WTC11 (cell line): Measurements from ENCODE around the gene FADD. TPM values are rescaled to one million over a fixed set of nuclear protein-coding genes. Genes with fewer than 3 reads are reported as not detected.

ENCODE experiments used
- ATAC-seq: fragments of 200-7000 bp; cut with Tn5 transposase; 2 replicates; pipeline ENCODE4 v1.10.0; 2021; ENCODE audit warnings: mild to moderate bottlenecking, moderate library complexity
- CTCF ChIA-PET: fragments of 300-600 bp; sonication (Branson Sonifier 250); formaldehyde crosslinking; loops from one replicate; lab custom pipeline; 2021; ENCODE audit warnings: antibody characterized with exemption; lab: Charles Lee
- POLR2A ChIA-PET: fragments of 350-600 bp; sonication (Branson Sonifier 250); formaldehyde crosslinking; loops from one replicate; lab custom pipeline; 2021; ENCODE audit warnings: antibody characterized with exemption; lab: Charles Lee
- DNase-seq: peaks from one replicate; pipeline ENCODE4 v3.0.0; 2021; ENCODE audit warnings: low spot score
- H3K27ac Mint-ChIP-seq: 2 replicates; pipeline ENCODE4 v1.8.0; 2021; ENCODE audit warnings: mixed read lengths
- H3K27me3 Mint-ChIP-seq: 2 replicates; pipeline ENCODE4 v1.8.0; 2021; ENCODE audit warnings: low read depth, mild to moderate bottlenecking, moderate library complexity, mixed read lengths
- H3K36me3 Mint-ChIP-seq: 2 replicates; pipeline ENCODE4 v1.8.0; 2021; ENCODE audit warnings: mixed read lengths
- H3K4me1 Mint-ChIP-seq: 2 replicates; pipeline ENCODE4 v1.8.0; 2022; ENCODE audit warnings: mixed read lengths
- H3K4me3 Mint-ChIP-seq: 2 replicates; pipeline ENCODE4 v1.8.0; 2021; ENCODE audit warnings: mild to moderate bottlenecking, moderate library complexity, mixed read lengths
- H3K9me3 Mint-ChIP-seq: 2 replicates; pipeline ENCODE4 v1.8.0; 2021; ENCODE audit warnings: mixed read lengths
- ARID4B ChIP-seq: sonication (generic); formaldehyde crosslinking; IDR thresholded peaks from 2 replicates; pipeline ENCODE4 v1.8.0; 2023; ENCODE audit warnings: missing genetic modification reagents, mild to moderate bottlenecking, borderline replicate concordance
- CBFB ChIP-seq: sonication (generic); formaldehyde crosslinking; IDR thresholded peaks from 2 replicates; pipeline ENCODE4 v1.8.1; 2022; ENCODE audit warnings: mild to moderate bottlenecking, low read depth, missing genetic modification reagents
- CDX4 ChIP-seq: fragments of 250-450 bp; sonication (Bioruptor Pico); IDR thresholded peaks from 2 replicates; pipeline ENCODE4 v1.9.0; 2021; ENCODE audit warnings: moderate library complexity, mild to moderate bottlenecking, inconsistent platforms, borderline replicate concordance
- ELF4 ChIP-seq: sonication (generic); formaldehyde crosslinking; IDR thresholded peaks from 2 replicates; pipeline ENCODE4 v1.8.1; 2022; ENCODE audit warnings: low read depth, mild to moderate bottlenecking, moderate library complexity, missing genetic modification reagents
- EMX1 ChIP-seq: fragments of 250-450 bp; sonication (Bioruptor Pico); IDR thresholded peaks from 2 replicates; pipeline ENCODE4 v1.8.0; 2021; ENCODE audit warnings: mild to moderate bottlenecking
- GABPB1 ChIP-seq: sonication (generic); formaldehyde crosslinking; IDR thresholded peaks from 2 replicates; pipeline ENCODE4 v1.8.1; 2023; ENCODE audit warnings: mild to moderate bottlenecking, missing genetic modification reagents
- GRHL2 ChIP-seq: fragments of 250-450 bp; sonication (Bioruptor Pico); IDR thresholded peaks from 2 replicates; pipeline ENCODE4 v1.8.0; 2022; ENCODE audit warnings: mild to moderate bottlenecking, moderate library complexity; ENCODE audit not compliant: insufficient replicate concordance, severe bottlenecking
- MYBL2 ChIP-seq: sonication (generic); formaldehyde crosslinking; IDR thresholded peaks from 2 replicates; pipeline ENCODE4 v1.8.1; 2023; ENCODE audit warnings: mild to moderate bottlenecking, moderate library complexity, missing genetic modification reagents
- NR2C2 ChIP-seq: sonication (generic); formaldehyde crosslinking; IDR thresholded peaks from 2 replicates; pipeline ENCODE4 v1.8.0; 2022; ENCODE audit warnings: mild to moderate bottlenecking, missing genetic modification reagents
- RORB ChIP-seq: fragments of 250-450 bp; sonication (Bioruptor Pico); IDR thresholded peaks from 2 replicates; pipeline ENCODE4 v1.9.0; 2021; ENCODE audit warnings: mild to moderate bottlenecking
- SMAD4 ChIP-seq: sonication (generic); formaldehyde crosslinking; IDR thresholded peaks from 2 replicates; pipeline ENCODE4 v1.8.0; 2022; ENCODE audit warnings: mild to moderate bottlenecking, missing genetic modification reagents
- ZMAT4 ChIP-seq: fragments of 250-450 bp; sonication (Bioruptor Pico); IDR thresholded peaks from 2 replicates; pipeline ENCODE4 v1.9.0; 2021; ENCODE audit warnings: mild to moderate bottlenecking
- ZNF121 ChIP-seq: sonication (generic); formaldehyde crosslinking; IDR thresholded peaks from 2 replicates; pipeline ENCODE4 v1.8.0; 2023; ENCODE audit warnings: missing genetic modification reagents
- ZNF423 ChIP-seq: fragments of 250-450 bp; sonication (Bioruptor Pico); IDR thresholded peaks from 2 replicates; pipeline ENCODE4 v2.1.2; 2022; ENCODE audit warnings: mild to moderate bottlenecking, moderate library complexity
- ZNF512 ChIP-seq: sonication (generic); formaldehyde crosslinking; IDR thresholded peaks from 2 replicates; pipeline ENCODE4 v1.8.1; 2022; ENCODE audit warnings: missing genetic modification reagents, borderline replicate concordance
- ZNF532 ChIP-seq: fragments of 250-450 bp; sonication (Bioruptor Pico); IDR thresholded peaks from 2 replicates; pipeline ENCODE4 v1.9.0; 2021; ENCODE audit warnings: mild to moderate bottlenecking, borderline replicate concordance
- total RNA-seq: library from RNA; stranded (reverse); gene quantifications from 3 replicates; pipeline ENCODE4 v1.2.3, GENCODE V29; 2021
- TF ChIP-seq, protein P1 (sequence below): sonication (generic); formaldehyde crosslinking; IDR thresholded peaks from 2 replicates; pipeline ENCODE4 v1.8.0; 2022; ENCODE audit warnings: mild to moderate bottlenecking, missing genetic modification reagents
- TF ChIP-seq, protein P2 (sequence below): sonication (generic); formaldehyde crosslinking; IDR thresholded peaks from 2 replicates; pipeline ENCODE4 v1.8.0; 2022; ENCODE audit warnings: mild to moderate bottlenecking, missing genetic modification reagents

The FADD gene
- total RNA-seq, 1 experiment from 2014 or later = 49.0 TPM

- TF ChIP-seq ZNF532 = no peak
- TF ChIP-seq CBFB = no peak
- TF ChIP-seq, protein P1, sequence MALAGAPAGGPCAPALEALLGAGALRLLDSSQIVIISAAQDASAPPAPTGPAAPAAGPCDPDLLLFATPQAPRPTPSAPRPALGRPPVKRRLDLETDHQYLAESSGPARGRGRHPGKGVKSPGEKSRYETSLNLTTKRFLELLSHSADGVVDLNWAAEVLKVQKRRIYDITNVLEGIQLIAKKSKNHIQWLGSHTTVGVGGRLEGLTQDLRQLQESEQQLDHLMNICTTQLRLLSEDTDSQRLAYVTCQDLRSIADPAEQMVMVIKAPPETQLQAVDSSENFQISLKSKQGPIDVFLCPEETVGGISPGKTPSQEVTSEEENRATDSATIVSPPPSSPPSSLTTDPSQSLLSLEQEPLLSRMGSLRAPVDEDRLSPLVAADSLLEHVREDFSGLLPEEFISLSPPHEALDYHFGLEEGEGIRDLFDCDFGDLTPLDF (CRISPR knock-in tag) = no peak
- TF ChIP-seq GABPB1 (CRISPR knock-in tag) = no peak
- TF ChIP-seq ELF4 (CRISPR knock-in tag) = no peak
- no peak for TF ChIP-seq EMX1
- no peak for TF ChIP-seq ZNF121 (CRISPR knock-in tag)
- TF ChIP-seq, protein P2, sequence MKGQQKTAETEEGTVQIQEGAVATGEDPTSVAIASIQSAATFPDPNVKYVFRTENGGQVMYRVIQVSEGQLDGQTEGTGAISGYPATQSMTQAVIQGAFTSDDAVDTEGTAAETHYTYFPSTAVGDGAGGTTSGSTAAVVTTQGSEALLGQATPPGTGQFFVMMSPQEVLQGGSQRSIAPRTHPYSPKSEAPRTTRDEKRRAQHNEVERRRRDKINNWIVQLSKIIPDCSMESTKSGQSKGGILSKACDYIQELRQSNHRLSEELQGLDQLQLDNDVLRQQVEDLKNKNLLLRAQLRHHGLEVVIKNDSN (CRISPR knock-in tag) = no peak
- no peak for TF ChIP-seq SMAD4 (CRISPR knock-in tag)
- no peak for TF ChIP-seq ZNF423 (CRISPR knock-in tag)
- no peak for TF ChIP-seq GRHL2 (CRISPR knock-in tag)
- TF ChIP-seq, all 79 proteins: peak for 0
These were observed 22.2 kb upstream of the FADD start (continued) for GRCh38 chr11:70180906-70181305.

DNA sequence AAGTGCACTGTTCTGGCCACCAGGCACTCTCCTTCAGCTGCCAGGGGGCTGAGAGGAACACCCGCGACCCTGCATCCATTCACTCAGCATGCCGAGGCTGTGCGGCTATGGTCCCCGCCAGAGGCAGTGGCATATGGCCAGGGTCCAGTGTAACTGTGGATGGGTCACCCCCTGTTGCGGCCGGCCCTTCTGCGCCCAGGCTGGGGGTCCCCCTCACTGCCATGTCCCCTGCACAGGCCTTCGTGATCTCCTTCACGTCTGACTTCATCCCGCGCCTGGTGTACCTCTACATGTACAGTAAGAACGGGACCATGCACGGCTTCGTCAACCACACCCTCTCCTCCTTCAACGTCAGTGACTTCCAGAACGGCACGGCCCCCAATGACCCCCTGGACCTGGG is 20.8 kb upstream of the FADD start:
- H3K9me3 Mint-ChIP-seq = no peaks in the 10 kb centered on the region
- no peak overlapping the region for H3K27ac Mint-ChIP-seq
- no peaks in the 10 kb centered on the region for H3K27me3 Mint-ChIP-seq
- TF ChIP-seq CBFB = no peak
- no peak for TF ChIP-seq NR2C2 (CRISPR knock-in tag)
- TF ChIP-seq GRHL2 (CRISPR knock-in tag) = no peak
- TF ChIP-seq ARID4B (CRISPR knock-in tag) = no peak
- TF ChIP-seq RORB = no peak
- no peak for TF ChIP-seq ZMAT4 (CRISPR knock-in tag)
- TF ChIP-seq ZNF512 (CRISPR knock-in tag) = no peak
- no peak for TF ChIP-seq CDX4 (CRISPR knock-in tag)
- no peak for TF ChIP-seq MYBL2 (CRISPR knock-in tag)
- ChIA-PET POLR2A (no interaction called here), CTCF (interaction anchor here (1.0 kb wide), 1 partner anchor 267 kb away, joined by 3 read pairs; no protein-coding TSS in a partner anchor)
- ATAC-seq (no peak), DNase-seq (no peak)
- H3K4me3 Mint-ChIP-seq = no peak overlapping the region
- no peaks in the 10 kb centered on the region for H3K4me1 Mint-ChIP-seq
- no peaks in the 10 kb centered on the region for H3K36me3 Mint-ChIP-seq
